D341Med (cell line): ENCODE results near the gene KCTD4.

Experiments
- DNase-seq: peaks from one replicate; pipeline ENCODE4 v3.0.0; 2012; ENCODE audit warnings: low spot score

KCTD4 gene

DNA sequence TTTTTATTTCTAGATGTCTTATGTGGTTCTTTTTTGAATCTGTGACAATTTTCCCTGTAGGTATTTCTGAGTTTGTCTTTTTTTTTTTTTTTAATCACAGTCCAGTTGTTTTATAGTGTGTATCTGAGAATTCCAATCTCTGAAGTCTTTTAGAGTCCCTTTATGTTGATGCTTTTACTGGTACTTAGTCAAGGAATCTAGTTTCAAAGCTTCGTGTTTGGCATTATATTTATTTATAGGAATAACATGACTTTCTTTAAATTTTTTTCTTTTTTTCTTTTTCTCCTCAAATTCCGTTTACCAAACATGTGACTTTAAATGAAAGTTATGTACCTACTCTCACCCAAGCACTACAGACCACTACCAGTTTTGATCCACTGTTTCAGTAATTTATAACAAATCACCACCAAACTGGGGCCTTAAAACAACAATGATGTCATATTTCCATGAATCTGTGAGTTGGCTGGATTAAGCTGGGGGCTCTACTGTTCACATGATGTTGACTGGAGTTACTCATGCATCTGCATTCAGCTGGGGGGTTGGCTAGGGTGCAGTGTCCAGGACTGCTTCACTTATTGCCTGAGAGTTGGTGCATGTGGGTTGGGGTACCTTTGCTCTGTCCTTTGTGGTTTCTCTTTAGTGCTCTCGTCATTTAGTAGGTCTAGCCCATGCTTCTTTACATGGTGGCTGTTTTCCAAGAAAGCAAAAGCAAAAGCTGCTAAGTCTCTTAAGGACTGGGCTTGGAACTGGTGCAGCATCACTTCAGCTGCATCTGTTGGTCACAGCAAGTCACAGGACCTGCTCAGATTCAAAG is 22.3 kb downstream of the KCTD4 start:
- DNase-seq = no peak

DNA sequence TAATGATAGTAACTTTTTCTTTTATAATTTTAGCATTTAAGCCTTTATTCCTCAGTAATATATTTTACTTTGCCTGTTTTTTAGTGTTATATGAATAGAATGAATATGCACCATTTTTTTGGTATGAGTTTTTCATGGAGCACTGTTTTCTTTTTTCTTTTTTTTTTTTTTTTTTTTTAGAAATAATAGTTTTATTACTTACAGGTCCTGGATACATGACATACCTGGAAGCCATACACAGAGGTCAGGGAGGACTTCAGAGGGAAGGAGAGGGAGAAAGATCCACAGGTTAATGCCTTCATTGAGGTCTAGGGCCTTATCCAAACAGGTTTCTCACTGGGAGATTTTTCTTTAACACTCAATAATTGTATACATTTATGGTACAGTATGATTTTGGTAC is 26.4 kb downstream of the KCTD4 start:
- no peak for DNase-seq

DNA sequence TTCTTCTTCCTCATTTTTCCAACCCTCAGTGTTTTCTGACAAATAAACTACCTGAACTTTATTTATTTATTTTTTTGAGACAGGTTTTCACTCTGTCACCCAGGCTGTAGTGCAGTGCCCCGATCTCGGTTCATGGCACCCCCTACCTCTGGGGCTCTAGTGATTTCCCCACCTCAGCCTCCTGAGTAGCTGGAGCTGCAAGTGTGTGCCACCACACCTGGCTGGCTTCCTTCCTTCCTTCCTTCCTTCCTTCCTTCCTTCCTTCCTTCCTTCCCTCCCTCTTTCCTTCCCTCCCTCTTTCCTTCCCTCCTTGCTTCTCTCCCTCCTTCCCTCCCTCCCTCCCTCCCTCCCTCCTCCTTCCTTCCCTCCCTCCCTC is 32.3 kb downstream of the KCTD4 start:
- no peak for DNase-seq

DNA sequence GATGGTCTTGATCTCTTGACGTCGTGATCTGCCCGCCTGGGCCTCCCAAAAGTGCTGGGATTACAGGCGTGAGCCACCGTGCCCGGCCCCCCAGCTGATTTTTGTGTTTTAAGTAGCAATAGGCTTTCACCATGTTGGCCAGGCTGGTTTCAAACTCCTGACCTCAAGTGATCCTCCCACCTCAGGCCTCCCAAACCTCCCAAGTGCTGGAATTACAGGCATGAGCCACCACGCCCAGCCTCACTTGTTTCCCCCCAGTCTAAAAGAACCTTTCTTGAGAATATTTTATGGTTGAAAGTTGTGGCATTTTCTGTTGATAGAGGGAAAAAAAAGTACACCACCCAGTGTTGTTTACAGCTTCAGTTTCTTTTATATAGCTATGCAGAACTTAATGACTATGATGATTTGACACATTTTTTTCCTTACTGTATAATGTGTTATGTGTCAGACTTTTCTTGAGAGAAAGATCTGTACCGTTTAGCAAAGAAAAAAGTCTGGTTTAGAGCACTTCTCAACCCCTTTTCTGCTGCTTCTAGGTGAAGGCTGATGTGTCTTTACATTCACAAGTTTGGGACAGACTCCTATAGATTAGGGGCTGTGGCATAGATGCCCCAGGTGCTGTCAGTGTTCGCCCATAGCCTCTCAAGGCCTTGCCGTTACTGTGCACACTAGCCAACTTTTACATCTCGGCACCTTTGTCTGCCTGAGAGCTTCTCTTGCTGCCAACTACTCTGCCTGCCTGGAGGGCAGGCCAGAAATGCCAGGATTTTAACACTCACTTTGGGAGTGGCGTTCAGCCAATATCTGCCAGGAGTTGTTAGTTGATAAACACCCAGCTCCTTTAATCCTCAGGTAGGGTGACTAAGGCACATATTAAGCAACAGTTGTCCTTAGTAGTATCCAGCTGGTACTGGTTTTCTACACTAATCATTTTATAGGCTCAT is 33.0 kb downstream of the KCTD4 start:
- peak; percentile 22 for DNase-seq

DNA sequence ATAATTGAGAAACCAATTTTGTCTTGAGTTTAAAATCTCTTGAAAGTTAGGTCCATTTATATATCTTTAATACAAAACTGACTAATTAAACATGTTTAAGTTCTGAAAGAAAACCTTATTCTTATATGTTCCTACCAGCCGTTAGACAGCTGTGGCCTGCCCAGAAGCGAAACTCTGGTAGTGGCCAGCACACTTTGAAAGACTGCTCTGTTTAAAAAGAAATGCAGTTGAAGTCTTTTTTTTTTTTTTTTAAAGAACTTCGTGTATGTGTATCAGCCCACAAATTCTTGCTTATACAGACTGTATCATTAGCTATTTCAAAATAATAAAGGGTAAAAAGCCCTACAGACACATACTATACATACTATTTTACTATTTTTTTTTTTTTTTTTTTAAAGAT is 34.0 kb downstream of the KCTD4 start:
- DNase-seq = no peak

DNA sequence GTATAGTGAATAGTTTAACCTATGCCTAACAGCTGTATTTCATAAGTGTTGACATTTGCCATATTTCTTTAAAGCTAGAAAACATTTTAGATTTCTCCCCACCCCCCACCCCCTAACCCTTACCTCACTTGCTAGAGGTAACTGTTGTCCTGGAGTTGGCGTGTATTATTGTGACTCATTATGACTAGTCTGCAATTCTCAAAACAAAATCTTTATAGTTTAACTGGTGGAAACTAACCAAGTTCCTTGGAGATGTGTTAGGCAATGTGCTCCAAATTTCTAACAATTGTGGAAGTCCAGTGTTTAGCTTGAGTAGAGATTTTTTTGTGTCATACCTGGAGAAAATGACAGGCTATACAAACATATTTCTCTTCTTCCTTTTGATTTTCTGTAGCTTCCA is 38.0 kb downstream of the KCTD4 start:
- no peak for DNase-seq

DNA sequence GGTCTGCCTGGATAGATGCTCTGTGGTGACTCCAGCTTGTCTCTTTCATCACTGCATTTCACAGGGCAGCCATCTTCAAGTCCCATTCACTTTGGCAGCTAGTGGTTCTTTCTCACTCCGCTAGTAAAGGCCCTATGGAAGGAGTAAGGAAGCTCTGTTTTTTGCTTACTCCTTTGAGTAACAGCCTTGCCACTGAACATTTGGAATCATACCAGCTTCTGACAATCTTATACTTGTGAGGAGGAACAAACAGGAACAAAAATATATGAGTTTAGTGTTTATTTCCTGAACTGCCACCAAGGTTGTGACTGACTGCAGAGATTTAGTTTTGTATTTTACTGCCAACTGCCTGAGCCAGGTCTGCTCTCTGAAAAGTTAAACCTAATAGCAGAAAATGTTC is 38.7 kb downstream of the KCTD4 start:
- no peak for DNase-seq

DNA sequence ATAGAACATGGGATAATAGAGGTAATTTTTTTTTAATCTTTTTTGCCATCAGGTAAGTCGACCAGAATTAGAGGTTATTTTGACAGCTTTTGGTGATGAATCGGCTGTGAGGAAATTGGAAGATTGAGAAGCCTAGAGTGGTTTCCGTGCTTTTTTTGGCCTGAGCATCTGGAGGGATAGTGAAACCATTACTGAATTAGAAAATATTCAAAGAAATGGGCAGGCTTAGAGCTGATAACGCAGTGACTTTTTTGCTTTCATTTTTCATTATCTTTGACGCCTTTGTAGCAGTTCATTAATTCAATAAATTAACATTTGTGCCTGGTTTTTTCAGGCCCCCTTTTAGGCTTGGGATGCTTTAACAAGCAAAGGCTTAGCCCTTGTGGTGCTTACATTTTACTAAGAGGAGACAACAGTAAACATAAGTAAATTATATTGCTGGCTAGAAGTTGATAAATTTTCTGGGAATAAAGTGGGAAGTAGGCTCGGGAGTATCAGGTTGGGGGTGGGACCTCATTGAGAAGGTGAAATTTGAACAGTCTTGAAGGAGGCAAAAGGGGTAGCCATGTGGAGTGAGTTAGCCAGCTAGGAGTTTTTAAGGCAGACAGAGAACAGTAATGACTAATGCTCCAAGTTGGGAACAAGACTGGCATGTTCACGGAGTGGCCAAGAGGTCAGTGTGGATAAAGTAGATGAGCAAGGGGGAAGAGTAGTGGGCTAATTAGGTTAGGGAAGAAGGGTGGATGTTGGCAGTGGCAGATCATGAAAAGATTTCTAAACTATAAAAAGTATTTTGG is 44.1 kb downstream of the KCTD4 start:
- no peak for DNase-seq

DNA sequence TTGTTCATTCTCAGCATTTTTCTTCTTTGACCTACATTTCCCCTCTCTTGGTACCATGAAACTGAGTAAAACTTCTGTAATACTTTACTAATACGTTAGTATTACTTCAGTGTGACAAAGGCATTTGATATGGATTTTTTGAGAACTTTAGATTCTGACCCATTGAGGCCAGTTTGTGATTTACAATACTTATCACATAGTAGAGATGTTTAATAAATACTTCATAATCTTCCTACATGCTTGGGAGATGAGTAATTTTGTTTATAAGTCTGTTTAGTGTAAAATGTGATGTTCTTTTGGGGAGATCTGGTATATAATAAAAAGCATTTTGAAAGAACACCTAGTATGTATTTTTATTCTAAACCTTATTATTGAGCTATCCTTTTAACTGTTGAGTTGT is 50.9 kb downstream of the KCTD4 start:
- DNase-seq = no peak

DNA sequence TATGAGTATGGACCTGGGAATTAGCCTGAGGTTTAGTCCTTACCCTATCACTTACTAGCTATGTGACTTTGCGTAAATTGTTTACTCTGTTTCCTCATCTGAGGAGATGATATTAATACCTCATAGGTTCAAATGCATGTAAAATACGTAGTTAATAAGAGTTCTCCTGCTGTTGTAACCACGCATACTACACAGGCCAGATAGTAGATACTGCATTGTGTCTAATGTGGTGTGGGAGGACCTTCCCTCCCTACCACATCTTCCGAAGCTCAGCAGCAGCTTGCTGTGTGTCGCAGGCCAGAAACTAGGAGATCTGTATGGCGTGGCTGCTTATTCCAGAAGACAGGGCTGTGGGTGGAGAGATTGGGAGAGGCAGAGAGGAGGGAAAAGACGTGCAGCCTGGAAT is 57.5 kb downstream of the KCTD4 start:
- DNase-seq = no peak
